Ureter (tissue), 1 donor: ENCODE measurements around the gene CASK. TPM values are rescaled to one million over a fixed set of nuclear protein-coding genes. Genes with fewer than 3 reads are reported as not detected.
A peak's percentile ranks its signal among the peaks of the same experiment; 100 is the strongest.

Source experiments
- DNase-seq: peaks from one replicate; pipeline ENCODE4 v3.0.0-alpha.2; 2020; ENCODE audit warnings: low spot score
- total RNA-seq: library from RNA; stranded (reverse); gene quantifications from one replicate; pipeline ENCODE4 v1.2.4, GENCODE V29; 2023
- donor health status: DM: yes; HTN: yes; CAD: no.

The CASK gene
- total RNA-seq, result 74.1 TPM

GRCh38 chrX:41923211-41923977 lies at the start of gene CASK:
Gene CASK, minus strand, starts transcription at chrX:41923554. Its CDS starts 566 bp downstream, at chrX:41922988.
- peak; percentile 92 for DNase-seq

DNA sequence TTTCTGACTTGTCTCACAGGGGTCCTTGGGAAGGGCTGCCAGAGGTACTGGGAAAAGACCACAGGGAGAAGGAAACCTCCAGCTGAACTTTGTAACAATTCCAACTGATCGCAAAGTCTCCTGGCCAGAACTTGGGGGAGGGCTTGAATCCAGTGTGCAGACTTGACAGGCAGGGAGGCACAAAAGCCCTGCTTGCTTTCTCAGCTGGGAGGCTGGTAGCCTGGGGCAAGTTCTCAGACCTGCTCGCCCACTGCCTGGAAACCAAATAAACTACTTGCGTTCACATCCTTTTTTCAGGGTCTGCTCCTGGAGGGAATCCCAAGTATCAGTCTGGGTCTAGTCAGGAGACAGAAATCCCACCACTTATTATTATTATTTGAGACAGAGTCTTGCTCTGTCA lies 48.0 kb upstream of the CASK start:
- no peak for DNase-seq

- no peak for DNase-seq
These were observed 47.1 kb upstream of the CASK start for GRCh38 chrX:41970419-41970818.

DNA sequence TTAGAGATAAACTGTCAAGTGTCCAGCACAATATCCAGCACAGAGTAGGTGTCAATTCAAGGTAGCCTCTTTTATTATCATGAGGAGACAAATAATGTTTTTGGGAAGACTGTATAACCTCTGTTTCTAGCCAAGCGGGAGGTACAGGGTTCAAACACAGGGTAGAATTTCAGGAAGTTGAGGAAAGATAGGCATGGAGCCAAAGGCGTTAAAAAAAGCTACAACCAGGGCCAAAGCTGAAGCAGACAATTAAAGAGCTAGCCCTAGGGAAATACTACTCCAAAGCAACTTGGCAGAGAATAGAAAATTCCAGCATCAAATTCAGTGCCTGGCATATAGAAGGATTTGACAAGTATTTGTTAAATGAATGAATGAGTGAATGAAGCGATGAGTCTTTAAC lies 40.0 kb upstream of the CASK start:
- no peak for DNase-seq

DNA sequence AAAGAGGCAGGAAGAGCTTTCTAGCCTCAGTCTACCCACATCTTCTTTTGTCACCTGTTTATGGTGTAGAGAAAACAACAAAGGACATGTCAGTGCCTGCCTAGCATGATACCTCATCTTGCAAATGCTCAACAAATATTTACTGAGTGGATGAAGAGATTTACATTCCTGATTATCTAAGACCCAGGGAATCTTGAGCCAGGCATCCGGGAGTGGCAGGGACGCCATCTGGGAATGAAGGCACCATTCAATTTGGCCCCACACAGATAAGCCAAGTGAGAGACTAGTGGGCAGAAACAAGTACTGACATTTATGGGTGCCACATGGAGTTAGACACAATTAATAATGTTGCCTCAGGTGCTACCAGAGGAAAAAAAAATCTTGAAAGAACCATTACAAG lies 36.8 kb upstream of the CASK start:
- no peak for DNase-seq

- no peak for DNase-seq
These were observed 35.5 kb upstream of the CASK start for GRCh38 chrX:41958861-41959260.

DNA sequence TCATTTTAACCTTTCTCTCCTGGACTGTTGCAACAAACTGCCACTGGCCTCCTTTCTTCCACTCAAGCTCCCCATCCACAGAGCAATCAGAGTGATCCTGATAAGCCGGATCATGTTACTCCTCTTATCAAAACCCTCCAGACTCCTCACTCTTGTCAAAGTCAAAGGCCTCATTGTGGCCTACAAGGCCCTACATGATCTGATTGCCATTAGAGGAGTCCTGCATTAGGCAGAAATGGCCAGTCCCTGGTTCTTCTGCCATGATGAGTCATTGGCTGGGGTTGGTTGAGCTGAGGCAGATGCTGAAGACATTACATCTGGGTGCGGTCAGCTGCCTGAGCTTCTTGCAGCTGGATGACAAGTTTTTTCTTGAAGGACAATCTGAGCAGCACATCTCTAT lies 32.7 kb upstream of the CASK start:
- no peak for DNase-seq

GRCh38 chrX:41952102-41952501 lies 28.7 kb upstream of the CASK start:
- DNase-seq, result no peak

DNA sequence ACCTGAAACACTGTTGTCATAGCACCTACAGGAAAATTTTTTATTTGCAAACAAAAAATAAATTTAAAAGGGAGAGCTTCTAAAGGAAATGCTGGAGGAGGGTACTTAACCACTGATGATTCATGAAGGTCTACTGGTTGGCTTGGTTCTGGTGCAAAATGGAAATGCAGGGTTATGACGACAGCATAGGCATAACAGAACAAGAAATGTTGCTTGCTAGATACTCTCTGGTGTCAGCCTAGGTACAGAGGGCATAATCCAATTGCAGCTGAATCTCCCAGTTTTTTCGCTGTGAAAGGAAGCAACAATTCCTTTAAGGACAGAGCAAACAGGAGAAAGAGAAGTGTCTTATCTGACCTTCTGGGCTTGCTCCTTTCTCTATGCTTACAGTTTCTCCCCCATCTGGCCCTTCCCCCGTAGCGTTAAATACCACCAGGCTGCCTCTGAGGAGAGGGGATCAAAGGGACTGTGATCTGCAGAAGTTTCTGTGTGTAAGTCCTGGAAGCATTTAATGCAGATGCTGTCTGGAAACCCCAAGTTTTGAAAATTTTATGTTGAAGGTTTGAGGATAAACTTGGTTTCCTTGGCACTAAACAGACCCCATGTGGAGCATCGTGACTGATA lies 23.7 kb upstream of the CASK start:
- no peak for DNase-seq

DNA sequence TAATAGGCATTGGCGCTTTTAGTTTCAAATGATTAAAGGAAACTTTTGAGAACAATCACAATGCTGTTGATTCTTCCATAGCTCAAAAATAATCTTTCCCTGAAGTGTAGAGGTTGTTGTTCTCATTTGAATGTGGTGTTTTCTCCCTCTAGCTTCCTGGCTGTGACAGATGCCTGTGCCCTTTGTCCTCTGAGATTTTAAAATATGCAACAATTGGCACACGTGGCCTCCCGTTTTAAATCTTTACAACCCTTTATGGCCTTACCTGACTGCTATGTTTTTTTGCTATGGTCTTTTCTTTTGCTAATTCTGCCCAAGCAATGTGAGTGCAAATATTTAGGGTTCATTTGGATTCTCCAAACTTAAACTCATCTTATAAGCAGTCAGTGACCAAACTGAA lies 22.9 kb upstream of the CASK start:
- DNase-seq, result no peak

- DNase-seq, result no peak
These were observed 12.5 kb upstream of the CASK start for GRCh38 chrX:41935832-41936231.

GRCh38 chrX:41933546-41933945 lies 10.2 kb upstream of the CASK start:
- DNase-seq, result no peak

DNA sequence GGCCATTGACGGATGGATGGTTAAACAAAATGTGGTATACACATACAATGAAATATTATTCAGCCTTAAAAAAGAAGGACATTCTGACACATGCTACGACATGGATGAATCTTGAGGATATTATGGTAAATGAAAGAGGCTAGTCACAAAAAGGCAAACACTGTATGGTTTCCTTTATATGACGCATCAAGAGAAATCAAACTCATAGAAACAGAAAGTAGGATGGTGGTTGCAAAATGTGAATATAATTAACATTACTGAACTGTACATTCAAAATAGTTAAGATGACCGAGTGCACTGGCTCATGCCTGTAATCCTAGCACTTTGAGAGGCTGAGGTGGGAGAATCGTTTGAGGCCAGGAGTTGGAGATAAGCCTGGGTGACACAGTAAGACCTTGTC lies 9.5 kb upstream of the CASK start:
- DNase-seq, result no peak

GRCh38 chrX:41931591-41931990 lies 8.2 kb upstream of the CASK start:
- no peak for DNase-seq

- no peak for DNase-seq
These were observed 777 bp upstream of the CASK start for GRCh38 chrX:41923978-41924683.

GRCh38 chrX:41922431-41923151 lies 763 bp downstream of the CASK start:
- no peak for DNase-seq

- DNase-seq, result no peak
These were observed 1.6 kb downstream of the CASK start for GRCh38 chrX:41921492-41922430.

DNA sequence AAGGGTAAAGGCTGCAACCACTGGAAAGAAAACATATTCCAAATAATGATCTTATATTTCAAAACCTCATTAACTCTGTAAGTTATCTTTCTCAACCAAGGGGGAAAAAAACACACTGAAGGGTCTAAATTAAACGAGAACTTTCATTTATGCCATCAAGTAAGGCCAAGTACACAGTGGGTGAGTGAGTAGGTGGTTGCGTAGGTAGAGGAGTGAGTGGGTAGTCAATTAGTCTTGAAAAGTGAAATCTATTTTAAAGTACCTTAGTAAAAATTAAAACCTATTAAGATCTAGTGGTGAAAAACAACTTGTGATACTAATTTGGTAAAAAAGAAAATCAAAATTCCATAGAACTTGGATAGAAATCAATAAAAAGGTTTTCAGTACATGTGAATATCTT lies 3.5 kb downstream of the CASK start:
- no peak for DNase-seq

DNA sequence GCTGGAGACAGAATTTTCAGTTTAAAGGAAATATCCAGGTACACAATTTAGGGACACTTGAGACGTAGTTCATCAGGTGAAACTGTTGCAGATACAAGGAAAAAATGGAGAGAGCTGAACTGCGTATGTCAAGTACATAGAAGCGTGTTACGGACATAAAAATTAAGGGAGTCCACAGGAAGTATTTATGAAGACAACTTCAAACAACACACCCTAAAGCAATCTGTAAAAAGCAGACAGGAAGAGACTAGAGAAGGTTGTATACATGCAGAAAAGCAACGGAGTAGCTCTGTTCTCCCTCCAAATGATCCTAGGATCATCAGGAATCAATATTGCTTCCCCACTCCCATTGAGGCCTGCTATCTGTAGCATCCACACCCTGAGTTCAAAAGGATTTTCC lies 5.8 kb downstream of the CASK start:
- no peak for DNase-seq

DNA sequence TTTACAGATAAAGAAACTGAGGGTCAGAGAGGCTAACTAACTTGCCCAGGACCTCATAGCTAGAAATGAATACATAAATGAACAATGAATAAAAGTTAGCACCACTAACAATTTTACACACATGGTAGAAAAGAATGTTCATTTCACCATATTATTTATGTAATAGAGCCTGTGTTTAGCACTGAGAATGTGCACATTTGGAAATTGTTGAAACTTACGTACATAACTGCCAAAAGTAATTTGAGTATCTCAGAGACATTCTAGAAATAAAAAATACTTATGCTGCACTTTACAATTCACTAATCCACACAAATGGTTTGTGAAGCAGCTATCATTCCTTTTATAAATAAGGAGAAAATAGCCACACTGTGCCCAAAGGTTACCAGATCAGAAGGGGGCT lies 9.9 kb downstream of the CASK start:
- no peak for DNase-seq

- DNase-seq, result no peak
These were observed 10.4 kb downstream of the CASK start for GRCh38 chrX:41912923-41913322.
